Measurements from ENCODE around the gene NKIRAS1.
A peak's percentile ranks its signal among the peaks of the same experiment; 100 is the strongest.

The NKIRAS1 gene

DNA sequence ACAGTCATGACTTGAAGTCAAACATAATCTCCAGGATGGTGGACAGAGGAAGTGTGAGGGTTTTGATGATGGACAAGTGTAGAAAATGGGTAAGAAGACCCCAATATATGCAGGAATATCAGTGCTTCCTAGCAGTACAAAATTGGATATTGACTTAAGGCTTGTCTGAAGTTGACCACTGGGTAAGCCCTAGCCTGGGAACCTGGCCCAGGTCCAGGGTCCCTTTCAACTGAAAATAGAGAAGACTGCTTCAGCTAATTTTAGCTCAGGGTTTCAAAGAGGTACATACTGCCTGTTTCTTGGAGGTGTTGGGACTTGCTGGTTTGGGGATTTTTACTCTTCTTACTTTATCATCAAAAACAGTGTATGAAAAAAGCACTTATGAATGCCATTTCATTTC is 33.0 kb upstream of the NKIRAS1 start:
- no peaks in the 10 kb centered on the region for H3K27me3 ChIP-seq (ENCODE audit: insufficient read depth, low read depth)
- H2AFZ ChIP-seq (ENCODE audit: low read depth), result no peak overlapping the region
- peaks cover 42% of the 10 kb centered on the region for H3K4me1 ChIP-seq (ENCODE audit: low read depth, poor library complexity, severe bottlenecking)
- no peaks in the 10 kb centered on the region for H3K36me3 ChIP-seq (ENCODE audit: insufficient read depth)
- H3K27ac ChIP-seq, result peak overlapping the region; percentile 75
- H3K4me3 ChIP-seq (IDR thresholded peaks at IDR 0.05; ENCODE audit: insufficient read depth, low read depth, low read length), result peak overlapping the region; percentile 12
- no peaks in the 10 kb centered on the region for H4K20me1 ChIP-seq (ENCODE audit: insufficient read depth)
- peak overlapping the region; percentile 78 for H3K4me2 ChIP-seq
- H3K79me2 ChIP-seq (ENCODE audit: insufficient read depth, low read depth), result peaks cover 69% of the 10 kb centered on the region
- peak overlapping the region; percentile 42; the same call in 1 of the 2 replicates for H3K9ac ChIP-seq
- TF ChIP-seq, protein P1, sequence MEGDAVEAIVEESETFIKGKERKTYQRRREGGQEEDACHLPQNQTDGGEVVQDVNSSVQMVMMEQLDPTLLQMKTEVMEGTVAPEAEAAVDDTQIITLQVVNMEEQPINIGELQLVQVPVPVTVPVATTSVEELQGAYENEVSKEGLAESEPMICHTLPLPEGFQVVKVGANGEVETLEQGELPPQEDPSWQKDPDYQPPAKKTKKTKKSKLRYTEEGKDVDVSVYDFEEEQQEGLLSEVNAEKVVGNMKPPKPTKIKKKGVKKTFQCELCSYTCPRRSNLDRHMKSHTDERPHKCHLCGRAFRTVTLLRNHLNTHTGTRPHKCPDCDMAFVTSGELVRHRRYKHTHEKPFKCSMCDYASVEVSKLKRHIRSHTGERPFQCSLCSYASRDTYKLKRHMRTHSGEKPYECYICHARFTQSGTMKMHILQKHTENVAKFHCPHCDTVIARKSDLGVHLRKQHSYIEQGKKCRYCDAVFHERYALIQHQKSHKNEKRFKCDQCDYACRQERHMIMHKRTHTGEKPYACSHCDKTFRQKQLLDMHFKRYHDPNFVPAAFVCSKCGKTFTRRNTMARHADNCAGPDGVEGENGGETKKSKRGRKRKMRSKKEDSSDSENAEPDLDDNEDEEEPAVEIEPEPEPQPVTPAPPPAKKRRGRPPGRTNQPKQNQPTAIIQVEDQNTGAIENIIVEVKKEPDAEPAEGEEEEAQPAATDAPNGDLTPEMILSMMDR (conservative IDR thresholded peaks at IDR 0.05; ENCODE audit: low read depth, low read length), result no peak

DNA sequence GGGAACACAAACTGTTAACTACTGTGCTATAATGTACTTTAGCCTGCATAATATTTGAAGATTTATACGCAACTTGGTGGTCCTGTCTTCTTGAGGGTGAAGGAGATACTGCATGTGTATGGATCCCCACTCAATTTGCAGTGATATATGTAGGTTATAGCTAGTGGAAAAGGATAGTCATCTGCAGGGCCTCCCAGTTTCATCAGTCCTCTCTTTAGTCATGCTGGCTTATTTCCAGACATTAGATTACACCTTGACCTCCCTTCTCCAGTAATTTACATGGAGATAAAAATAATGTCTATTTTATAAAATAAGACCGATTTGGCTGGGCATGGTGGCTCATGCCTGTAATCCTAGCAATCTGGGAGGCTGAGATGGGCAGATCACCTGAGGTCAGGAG is 32.0 kb upstream of the NKIRAS1 start:
- Histone ChIP-seq H3K27me3 (ENCODE audit: insufficient read depth, low read depth) (no peaks in the 10 kb centered on the region), H3K9ac (no peak overlapping the region), H3K79me2 (ENCODE audit: insufficient read depth, low read depth) (peaks cover 63% of the 10 kb centered on the region), H3K4me2 (peak overlapping the region; percentile 78; the same call in 1 of the 2 replicates), H3K4me1 (ENCODE audit: low read depth, poor library complexity, severe bottlenecking) (peaks cover 49% of the 10 kb centered on the region), H2AFZ (ENCODE audit: low read depth) (no peak overlapping the region), H3K27ac (no peak overlapping the region), H3K36me3 (ENCODE audit: insufficient read depth) (no peaks in the 10 kb centered on the region), H3K4me3 (IDR thresholded peaks at IDR 0.05; ENCODE audit: insufficient read depth, low read depth, low read length) (no peak overlapping the region), H4K20me1 (ENCODE audit: insufficient read depth) (no peaks in the 10 kb centered on the region)
- TF ChIP-seq, protein P1 (conservative IDR thresholded peaks at IDR 0.05; ENCODE audit: low read depth, low read length), result no peak

DNA sequence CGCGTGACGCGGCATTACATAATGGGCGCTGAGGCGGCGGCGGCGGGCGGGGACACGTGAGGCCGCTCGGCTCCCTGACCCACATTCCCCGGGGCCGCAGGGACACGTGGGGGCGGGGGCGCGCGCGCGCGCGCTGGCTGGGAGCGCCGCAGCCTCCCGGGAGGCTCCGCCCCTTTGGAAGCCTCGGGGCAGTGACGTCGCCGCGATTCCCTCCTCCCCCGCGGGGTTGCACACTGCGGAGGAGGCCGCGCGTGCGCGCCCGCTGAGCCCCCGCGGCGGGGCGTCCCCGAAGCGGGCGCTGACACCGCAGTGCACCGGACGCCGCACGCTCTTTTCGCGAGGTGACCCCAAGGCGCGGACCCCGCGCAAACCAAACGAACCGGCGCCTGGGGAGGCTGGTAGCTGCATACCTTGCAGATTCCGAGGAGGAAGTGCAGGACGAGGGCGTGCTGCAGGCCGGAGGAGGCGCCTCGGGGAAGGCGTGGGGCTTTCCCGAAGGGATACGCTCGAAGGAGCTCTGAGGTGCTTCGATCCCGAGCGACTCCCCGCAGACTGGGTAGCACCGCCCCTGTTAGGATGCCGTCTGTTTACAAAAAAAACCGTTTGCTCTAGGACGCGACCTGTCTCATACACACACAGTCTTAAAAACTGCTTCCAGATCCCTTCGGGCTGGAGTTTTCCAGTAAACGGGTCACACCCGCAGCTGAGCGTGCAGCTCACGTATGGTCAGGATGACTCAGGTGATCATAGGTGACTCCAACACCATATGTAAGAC is 29.3 kb upstream of the NKIRAS1 start:
- peak overlapping the region; percentile 45 for H2AFZ ChIP-seq (ENCODE audit: low read depth)
- H3K4me3 ChIP-seq (IDR thresholded peaks at IDR 0.05; ENCODE audit: insufficient read depth, low read depth, low read length), result no peak overlapping the region
- H3K4me1 ChIP-seq (ENCODE audit: low read depth, poor library complexity, severe bottlenecking), result peaks cover 43% of the 10 kb centered on the region
- no peaks in the 10 kb centered on the region for H4K20me1 ChIP-seq (ENCODE audit: insufficient read depth)
- peak overlapping the region; percentile 72 for H3K27ac ChIP-seq
- H3K36me3 ChIP-seq (ENCODE audit: insufficient read depth), result no peaks in the 10 kb centered on the region
- H3K4me2 ChIP-seq, result peak overlapping the region; percentile 91
- peak overlapping the region; percentile 81 for H3K9ac ChIP-seq
- TF ChIP-seq, protein P1 (conservative IDR thresholded peaks at IDR 0.05; ENCODE audit: low read depth, low read length), result no peak
- no peaks in the 10 kb centered on the region for H3K27me3 ChIP-seq (ENCODE audit: insufficient read depth, low read depth)
- peaks cover 39% of the 10 kb centered on the region; the same call in 1 of the 2 replicates for H3K79me2 ChIP-seq (ENCODE audit: insufficient read depth, low read depth)

DNA sequence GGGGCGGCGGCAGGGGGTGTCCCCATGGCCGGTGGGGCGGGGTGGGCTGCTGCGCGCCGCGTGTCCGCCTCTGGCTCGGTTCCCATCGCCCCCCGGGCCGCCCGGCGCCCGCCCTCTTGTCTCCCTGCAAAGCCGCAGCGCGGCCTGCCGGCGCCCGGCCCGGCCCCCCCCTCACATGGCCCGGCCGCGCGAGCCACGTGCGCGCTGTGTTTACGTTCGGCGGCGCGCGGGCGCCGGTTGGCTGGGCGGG is 28.8 kb upstream of the NKIRAS1 start:
- H3K27ac ChIP-seq, result peak overlapping the region; percentile 72

More for the DNA sequence above, 28.8 kb upstream of the NKIRAS1 start:
- H3K9ac ChIP-seq, result peak overlapping the region; percentile 78
- H3K4me2 ChIP-seq, result no peak overlapping the region
- no peak overlapping the region for H3K4me3 ChIP-seq (IDR thresholded peaks at IDR 0.05; ENCODE audit: insufficient read depth, low read depth, low read length)
- H3K27me3 ChIP-seq (ENCODE audit: insufficient read depth, low read depth), result no peaks in the 10 kb centered on the region
- H3K79me2 ChIP-seq (ENCODE audit: insufficient read depth, low read depth), result peaks cover 34% of the 10 kb centered on the region; the same call in 1 of the 2 replicates
- H3K36me3 ChIP-seq (ENCODE audit: insufficient read depth), result no peaks in the 10 kb centered on the region
- TF ChIP-seq, protein P1 (conservative IDR thresholded peaks at IDR 0.05; ENCODE audit: low read depth, low read length), result no peak
- no peaks in the 10 kb centered on the region for H4K20me1 ChIP-seq (ENCODE audit: insufficient read depth)
- peak overlapping the region; percentile 14; the same call in 1 of the 2 replicates for H2AFZ ChIP-seq (ENCODE audit: low read depth)
- H3K4me1 ChIP-seq (ENCODE audit: low read depth, poor library complexity, severe bottlenecking), result peaks cover 38% of the 10 kb centered on the region
